ENCODE results near the gene TARS1. TPM values are rescaled to one million over a fixed set of nuclear protein-coding genes. Genes with fewer than 3 reads are reported as not detected.

The TARS1 gene
- total and polyA plus RNA-seq, 2 of the 13 experiments (the other 11 are each of a cell fraction or from before 2014, with no cell fraction given), result 77.0 to 184 TPM

- TF ChIP-seq ZNF770 (CRISPR knock-in tag; IDR thresholded peaks at IDR 0.05) (no peak), ZNF350 (CRISPR knock-in tag; IDR thresholded peaks at IDR 0.05; ENCODE audit: borderline replicate concordance, low read depth) (no peak), GABPA (IDR thresholded peaks at IDR 0.05; ENCODE audit: low read depth, low read length) (no peak), GABPA (CRISPR knock-in tag; IDR thresholded peaks at IDR 0.05; ENCODE audit: low read depth) (no peak), CTCF (CRISPR knock-in tag; IDR thresholded peaks at IDR 0.05) (no peak), ZNF317 (CRISPR knock-in tag; IDR thresholded peaks at IDR 0.05) (no peak), CREBL2 (CRISPR knock-in tag; IDR thresholded peaks at IDR 0.05; ENCODE audit: borderline replicate concordance) (no peak), HOXA5 (CRISPR knock-in tag; IDR thresholded peaks at IDR 0.05) (no peak), XRCC5 (optimal IDR thresholded peaks at IDR 0.05; ENCODE audit: low read length) (no peak), ARID5B (CRISPR knock-in tag; IDR thresholded peaks at IDR 0.05) (peak; percentile 84), ZNF335 (CRISPR knock-in tag; IDR thresholded peaks at IDR 0.05) (no peak), ZNF605 (CRISPR knock-in tag; IDR thresholded peaks at IDR 0.05) (no peak), SYNCRIP (IDR thresholded peaks at IDR 0.05; ENCODE audit: insufficient read depth, low read depth, low read length) (no peak), SALL1 (CRISPR knock-in tag; IDR thresholded peaks at IDR 0.05) (peak; percentile 47; the same call in 1 of the 2 replicates), ZNF597 (CRISPR knock-in tag; IDR thresholded peaks at IDR 0.05) (no peak), ZNF576 (CRISPR knock-in tag; IDR thresholded peaks at IDR 0.05) (no peak), NCOA2 (CRISPR knock-in tag; IDR thresholded peaks at IDR 0.05) (peak; percentile 56; the same call in 1 of the 2 replicates), ATF1 (CRISPR knock-in tag; IDR thresholded peaks at IDR 0.05) (0 out of 2 replicates have a peak, but pooled peaks have one; percentile 33), ZSCAN9 (CRISPR knock-in tag; IDR thresholded peaks at IDR 0.05; ENCODE audit: borderline replicate concordance) (no peak), ZNF484 (CRISPR knock-in tag; IDR thresholded peaks at IDR 0.05; ENCODE audit: borderline replicate concordance, low read depth) (no peak), ZNF121 (CRISPR knock-in tag; IDR thresholded peaks at IDR 0.05) (no peak)
Measured at GRCh38 chr5:33432656-33433055, 8.1 kb upstream of the TARS1 start (continued).
